Activated naive CD8-positive, alpha-beta T cell treated with anti-CD3 and anti-CD28 coated beads, Interleukin-2, amount 50 U/mL, for 16 hours (primary cell): ENCODE results near the gene RRH.
"Not testable (repeated sequence)": the region's sequence is repeated elsewhere in the genome, so short reads cannot be mapped to it uniquely, and the experiment has no call there.

Source experiments
- DNase-seq: peaks from one replicate; pipeline ENCODE4 v3.0.0-alpha.2; 2020; ENCODE audit warnings: low read depth, low spot score

The RRH gene, protein sequence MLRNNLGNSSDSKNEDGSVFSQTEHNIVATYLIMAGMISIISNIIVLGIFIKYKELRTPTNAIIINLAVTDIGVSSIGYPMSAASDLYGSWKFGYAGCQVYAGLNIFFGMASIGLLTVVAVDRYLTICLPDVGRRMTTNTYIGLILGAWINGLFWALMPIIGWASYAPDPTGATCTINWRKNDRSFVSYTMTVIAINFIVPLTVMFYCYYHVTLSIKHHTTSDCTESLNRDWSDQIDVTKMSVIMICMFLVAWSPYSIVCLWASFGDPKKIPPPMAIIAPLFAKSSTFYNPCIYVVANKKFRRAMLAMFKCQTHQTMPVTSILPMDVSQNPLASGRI

GRCh38 chr4:109827672-109828071, at the start of gene RRH:
Gene RRH, plus strand, starts transcription at chr4:109827972. Its CDS starts 56 bp downstream, at chr4:109828028.
- DNase-seq, result no peak

DNA sequence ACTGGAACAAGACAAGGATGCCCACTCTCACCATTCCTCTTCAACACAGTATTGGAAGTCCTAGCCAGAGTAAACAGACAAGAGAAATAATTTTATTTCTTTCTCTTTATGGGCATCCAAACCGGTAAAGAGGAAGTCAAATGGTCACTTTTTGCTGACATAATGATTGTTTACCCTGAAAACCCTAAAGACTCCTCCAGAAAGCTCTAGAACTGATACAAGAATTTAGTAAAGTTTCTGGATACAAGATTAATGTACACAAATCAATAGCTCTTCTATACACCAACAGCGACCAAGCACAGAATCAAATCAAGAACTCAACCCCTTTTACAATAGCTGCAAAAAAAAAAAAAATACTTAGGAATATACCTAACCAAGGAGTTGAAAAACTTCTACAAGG, 45.7 kb upstream of the RRH start:
- not testable (repeated sequence) for DNase-seq

GRCh38 chr4:109786846-109787245, 40.9 kb upstream of the RRH start:
- DNase-seq, result no peak

DNA sequence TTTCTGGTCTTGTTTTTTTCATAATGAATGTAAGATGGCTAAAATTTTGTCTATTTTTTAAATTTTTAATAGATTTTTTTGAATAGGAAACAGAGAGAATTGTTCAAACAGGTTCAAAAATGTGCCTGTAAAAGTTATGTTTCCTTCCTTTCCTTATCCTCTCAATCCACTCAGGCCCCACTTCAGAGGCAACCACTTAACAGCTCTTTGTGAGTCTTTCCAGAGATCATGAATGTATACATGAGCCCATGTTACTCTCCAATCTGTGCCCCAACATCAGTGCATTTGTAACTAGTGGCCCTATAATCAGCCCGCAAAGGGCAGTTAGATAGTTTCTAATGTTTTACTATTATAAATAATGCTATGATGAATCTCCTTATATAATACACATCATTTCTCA, 40.0 kb upstream of the RRH start:
- DNase-seq, result no peak

- no peak for DNase-seq
These were observed 32.7 kb upstream of the RRH start for GRCh38 chr4:109795059-109795458.

DNA sequence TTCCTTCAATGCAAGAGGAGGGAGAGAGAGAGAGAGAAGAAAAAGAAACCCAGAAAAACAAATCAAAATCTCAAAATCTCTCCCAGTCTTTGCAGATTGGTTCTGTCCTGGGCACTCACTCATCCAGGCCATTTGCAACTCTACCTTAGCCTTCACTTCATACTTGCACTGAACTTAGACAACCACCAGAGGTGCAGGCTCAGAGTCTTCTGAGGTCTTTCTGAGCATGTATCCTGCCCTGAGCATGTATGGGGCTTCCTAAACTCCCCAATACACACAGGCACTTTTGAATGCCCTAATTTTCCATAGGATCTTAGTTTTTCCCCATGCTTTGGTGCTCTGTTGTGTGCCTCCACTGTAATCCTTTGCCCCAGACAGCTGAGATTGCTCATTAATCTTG, 28.9 kb upstream of the RRH start:
- no peak for DNase-seq

DNA sequence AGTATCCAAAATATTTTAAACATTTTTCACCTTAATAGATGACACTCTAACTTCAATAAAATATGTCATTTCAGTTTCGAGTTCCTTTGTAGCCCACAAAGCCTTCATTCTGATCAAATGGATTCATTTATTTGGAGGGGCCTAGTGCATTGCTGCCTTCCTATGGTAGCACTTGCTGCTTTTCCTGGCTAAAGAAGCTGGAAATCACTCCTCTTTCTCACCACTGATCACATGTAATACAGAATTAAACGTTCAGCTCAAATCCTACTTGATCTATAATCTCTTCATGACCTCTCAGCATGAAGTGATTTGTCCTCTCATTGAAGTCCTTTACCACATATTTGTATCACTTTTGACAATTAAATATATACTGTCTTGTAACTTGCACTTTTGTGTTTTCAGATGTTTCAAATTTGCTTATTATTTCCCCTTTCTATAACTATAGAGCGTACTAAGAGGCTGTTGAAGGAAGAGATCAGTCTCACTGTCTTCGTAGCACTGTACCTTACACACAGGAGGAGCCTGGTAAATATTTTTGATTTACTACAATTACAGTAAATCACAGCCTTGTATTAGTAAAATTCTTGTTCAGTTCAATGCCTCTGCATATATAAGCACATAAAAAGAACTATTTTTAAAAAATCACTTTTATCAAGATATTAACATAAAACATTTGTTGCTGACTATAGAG, 26.5 kb upstream of the RRH start:
- no peak for DNase-seq

- DNase-seq, result no peak
These were observed 25.9 kb upstream of the RRH start, which contains the start of gene CFI for GRCh38 chr4:109801895-109802319. Gene CFI, minus strand, starts transcription at chr4:109801999. Its CDS starts 28 bp downstream, at chr4:109801971.

GRCh38 chr4:109803924-109804571, 23.7 kb upstream of the RRH start:
- no peak for DNase-seq

DNA sequence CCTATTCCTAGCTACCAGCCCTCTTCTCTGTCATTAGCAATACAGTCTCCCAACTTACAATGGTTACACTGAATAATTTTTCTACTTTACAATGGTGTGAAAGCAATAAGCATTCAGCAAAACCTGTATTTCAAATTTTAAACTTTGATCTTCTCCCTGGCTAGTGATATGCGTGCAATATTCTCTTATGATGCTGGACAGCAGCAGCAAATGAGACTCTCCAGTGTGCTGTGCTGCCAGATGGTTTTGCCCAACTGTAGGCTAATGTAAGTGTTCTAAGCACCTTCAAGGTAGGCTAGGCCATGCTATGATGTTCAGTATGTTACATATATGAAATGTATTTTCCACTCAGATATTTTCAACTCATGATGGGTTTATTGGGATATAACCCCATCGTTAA, 18.1 kb upstream of the RRH start:
- DNase-seq, result no peak

GRCh38 chr4:109810552-109811387, 17.0 kb upstream of the RRH start:
- no peak for DNase-seq

- no peak for DNase-seq
These were observed 16.1 kb upstream of the RRH start for GRCh38 chr4:109811707-109812106.

GRCh38 chr4:109815151-109816081, 12.4 kb upstream of the RRH start, which contains the start of gene GAR1:
Gene GAR1, plus strand, starts transcription at chr4:109815762. Its CDS starts 403 bp downstream, at chr4:109816165.
- DNase-seq, result peak; percentile 67

DNA sequence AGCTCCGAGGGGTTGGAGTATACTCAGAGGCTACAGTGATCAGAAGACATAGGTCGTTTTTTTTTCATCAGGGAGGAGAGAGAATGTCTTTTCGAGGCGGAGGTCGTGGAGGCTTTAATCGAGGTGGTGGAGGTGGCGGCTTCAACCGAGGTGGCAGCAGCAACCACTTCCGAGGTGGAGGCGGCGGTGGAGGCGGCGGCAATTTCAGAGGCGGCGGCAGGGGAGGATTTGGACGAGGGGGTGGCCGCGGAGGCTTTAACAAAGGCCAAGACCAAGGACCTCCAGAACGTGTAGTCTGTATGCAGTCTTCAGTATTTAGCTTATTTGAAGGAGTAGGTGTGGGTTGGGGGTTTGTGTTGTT, 11.7 kb upstream of the RRH start:
- no peak for DNase-seq

- DNase-seq, result no peak
These were observed 10.9 kb upstream of the RRH start for GRCh38 chr4:109816894-109817293.

- no peak for DNase-seq
These were observed 9.5 kb upstream of the RRH start for GRCh38 chr4:109818268-109818667.

- no peak for DNase-seq
These were observed 7.2 kb upstream of the RRH start for GRCh38 chr4:109820563-109820962.

GRCh38 chr4:109821185-109821584, 6.6 kb upstream of the RRH start:
- DNase-seq, result no peak

DNA sequence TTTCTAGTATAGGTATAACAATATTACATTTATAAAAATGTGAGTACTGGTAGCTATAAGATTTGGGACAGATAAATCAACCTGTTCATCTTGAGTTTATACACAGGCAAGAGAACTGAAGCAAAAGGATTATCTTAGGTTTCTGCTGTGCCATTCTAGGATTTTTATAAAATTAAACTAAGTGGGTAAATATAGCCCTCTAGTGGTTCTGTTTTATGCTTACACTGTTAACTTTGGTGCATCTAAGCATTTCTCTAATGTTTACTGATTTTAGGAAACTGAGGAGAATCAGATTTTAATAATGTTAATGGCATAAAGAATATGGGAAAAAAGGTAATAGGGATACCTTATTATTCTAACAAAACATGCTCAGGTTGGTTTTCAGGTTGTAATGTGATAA, 1.1 kb upstream of the RRH start:
- no peak for DNase-seq

- DNase-seq, result no peak
These were observed 6.0 kb downstream of the RRH start for GRCh38 chr4:109833756-109834155.

- no peak for DNase-seq
These were observed 9.2 kb downstream of the RRH start for GRCh38 chr4:109836985-109837384.
